HepG2 (cell line): ENCODE data around the gene KLC3.

ENCODE experiments used
- ATAD3A ChIP-seq: sonication (generic); formaldehyde crosslinking; IDR thresholded peaks from 2 replicates; pipeline ENCODE4 v1.4.0; 2020; ENCODE audit warnings: missing genetic modification reagents
- CTCF ChIP-seq: sonication (generic); formaldehyde crosslinking; IDR thresholded peaks from 2 replicates; pipeline ENCODE4 v1.5.0; 2020; ENCODE audit warnings: mild to moderate bottlenecking, missing genetic modification reagents, moderate library complexity
- GLI4 ChIP-seq: sonication (generic); formaldehyde crosslinking; IDR thresholded peaks from 2 replicates; pipeline ENCODE4 v1.5.1; 2020; ENCODE audit warnings: missing genetic modification reagents, mild to moderate bottlenecking, moderate library complexity, borderline replicate concordance
- KDM5B ChIP-seq: sonication (generic); formaldehyde crosslinking; IDR thresholded peaks from 2 replicates; pipeline ENCODE4 v1.4.0; 2020; ENCODE audit warnings: missing genetic modification reagents, mild to moderate bottlenecking, borderline replicate concordance
- MEIS1 ChIP-seq: sonication (generic); formaldehyde crosslinking; IDR thresholded peaks from 2 replicates; pipeline ENCODE4 v1.9.0; 2021; ENCODE audit warnings: mild to moderate bottlenecking, missing genetic modification reagents, moderate library complexity, borderline replicate concordance
- PBX3 ChIP-seq: sonication (generic); formaldehyde crosslinking; IDR thresholded peaks from 2 replicates; pipeline ENCODE4 v1.8.1; 2023; ENCODE audit warnings: missing genetic modification reagents, inconsistent platforms, borderline replicate concordance
- POLR2A ChIP-seq, 2 experiments: IDR thresholded peaks; 2 replicates each; pipeline ENCODE4 v1.6.1; 2011; ENCODE audit warnings: low read depth in 2 of 2, low read length in 2 of 2, mild to moderate bottlenecking in 1 of 2, moderate library complexity in 1 of 2; ENCODE audit not compliant: insufficient read depth in 1 of 2
- REPIN1 ChIP-seq: sonication (generic); formaldehyde crosslinking; IDR thresholded peaks from 2 replicates; pipeline ENCODE4 v1.8.0; 2022; ENCODE audit warnings: missing genetic modification reagents, low read depth, mild to moderate bottlenecking, borderline replicate concordance
- REST ChIP-seq, 2 experiments: IDR thresholded peaks; 2 replicates each; pipeline ENCODE4 v1.6.1; 2011 to 2012; ENCODE audit warnings: low read length in 2 of 2, borderline replicate concordance in 1 of 2, low read depth in 1 of 2, mild to moderate bottlenecking in 1 of 2, moderate library complexity in 1 of 2
- ZNF652 ChIP-seq: IDR thresholded peaks from 2 replicates; pipeline ENCODE4 v1.6.1; 2016; ENCODE audit warnings: low read depth, borderline replicate concordance
- TF ChIP-seq, protein P1 (sequence below): IDR thresholded peaks from 2 replicates; pipeline ENCODE4 v1.6.1; 2016; ENCODE audit warnings: low read depth, control low read depth

- TF ChIP-seq REST (IDR thresholded peaks at IDR 0.05; ENCODE audit: borderline replicate concordance in 1 of 2, low read depth in 1 of 2, low read length in 2 of 2) (no peak), POLR2A (IDR thresholded peaks at IDR 0.05; ENCODE audit: insufficient read depth in 1 of 2, low read depth in 2 of 2, low read length in 2 of 2) (no peak), PBX3 (CRISPR knock-in tag) (no peak), MEIS1 (CRISPR knock-in tag) (no peak), GLI4 (CRISPR knock-in tag) (no peak), REPIN1 (CRISPR knock-in tag) (no peak), ZNF652 (CRISPR knock-in tag) (no peak), KDM5B (CRISPR knock-in tag) (no peak), CTCF (CRISPR knock-in tag) (no peak), ATAD3A (CRISPR knock-in tag) (no peak)
- TF ChIP-seq, protein P1, sequence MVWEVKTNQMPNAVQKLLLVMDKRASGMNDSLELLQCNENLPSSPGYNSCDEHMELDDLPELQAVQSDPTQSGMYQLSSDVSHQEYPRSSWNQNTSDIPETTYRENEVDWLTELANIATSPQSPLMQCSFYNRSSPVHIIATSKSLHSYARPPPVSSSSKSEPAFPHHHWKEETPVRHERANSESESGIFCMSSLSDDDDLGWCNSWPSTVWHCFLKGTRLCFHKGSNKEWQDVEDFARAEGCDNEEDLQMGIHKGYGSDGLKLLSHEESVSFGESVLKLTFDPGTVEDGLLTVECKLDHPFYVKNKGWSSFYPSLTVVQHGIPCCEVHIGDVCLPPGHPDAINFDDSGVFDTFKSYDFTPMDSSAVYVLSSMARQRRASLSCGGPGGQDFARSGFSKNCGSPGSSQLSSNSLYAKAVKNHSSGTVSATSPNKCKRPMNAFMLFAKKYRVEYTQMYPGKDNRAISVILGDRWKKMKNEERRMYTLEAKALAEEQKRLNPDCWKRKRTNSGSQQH (CRISPR knock-in tag), result no peak
These were observed 11.9 kb downstream of the KLC3 start for GRCh38 chr19:45352471-45352870.
